AG04450 (cell line): Measurements from ENCODE around the gene DDX23. TPM values are rescaled to one million over a fixed set of nuclear protein-coding genes. Genes with fewer than 3 reads are reported as not detected.

Experiments used
- CTCF ChIA-PET: fragments of 300-600, 350-600 bp; formaldehyde crosslinking; extraction: SDS; loops from one replicate; lab custom pipeline; 2022; ENCODE audit warnings: antibody characterized with exemption, inconsistent platforms; lab: Charles Lee
- POLR2A ChIA-PET: fragments of 350-600 bp; formaldehyde crosslinking; extraction: SDS; loops from one replicate; lab custom pipeline; 2021; ENCODE audit warnings: antibody characterized with exemption, inconsistent platforms; lab: Yijun Ruan, JAX
- DNase-seq: peaks from one replicate; pipeline ENCODE4 v3.0.0-alpha.2; 2011; ENCODE audit warnings: low read depth, low spot score
- H3K27ac ChIP-seq: one replicate; pipeline ENCODE4 v1.5.1; 2012; ENCODE audit warnings: low read depth, low read length, control low read depth
- H3K27me3 ChIP-seq: one replicate; pipeline ENCODE4 v1.6.0; 2012; ENCODE audit warnings: low read length; ENCODE audit not compliant: control insufficient read depth, insufficient read depth
- H3K4me3 ChIP-seq: 2 replicates; pipeline ENCODE4 v1.5.1; 2011; ENCODE audit warnings: mild to moderate bottlenecking, low read depth, low read length, control low read depth
- H3K9me3 ChIP-seq: 2 replicates; pipeline ENCODE4 v1.5.1; 2012; ENCODE audit warnings: low read length; ENCODE audit not compliant: control insufficient read depth, insufficient read depth
- polyA plus RNA-seq: library from polyadenylated mRNA; depleted of rRNA; stranded (reverse); fragments of >200 nt; gene quantifications from 2 replicates; pipeline ENCODE4 v1.2.3, GENCODE V29; 2011
- TF ChIP-seq, protein P1 (sequence below): IDR thresholded peaks from 2 replicates; pipeline ENCODE4 v1.5.1; 2011; ENCODE audit warnings: low read depth, low read length, control low read depth, inconsistent platforms

The DDX23 gene
- polyA plus RNA-seq, 1 experiment, result 56.6 TPM

DNA sequence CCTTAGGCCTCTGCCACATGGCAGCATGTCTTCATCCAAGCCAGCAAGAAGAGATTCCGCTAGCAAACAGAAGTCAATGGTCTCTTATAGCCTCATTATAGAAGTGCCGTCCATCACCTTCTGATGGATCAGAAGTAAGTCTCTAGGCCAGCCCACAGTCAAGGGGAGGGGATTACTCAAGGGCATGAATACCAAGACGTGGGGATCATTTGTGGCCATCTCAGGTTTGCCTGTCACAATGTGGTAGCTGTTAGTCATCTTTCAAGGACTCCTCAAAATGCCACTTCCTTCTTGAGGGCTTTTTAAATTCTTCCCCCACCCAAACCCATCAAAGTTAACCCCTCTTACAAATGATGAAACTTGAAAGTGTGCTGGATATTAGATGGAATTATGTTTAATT lies 55.0 kb downstream of the DDX23 start:
- no peak for DNase-seq
- Histone ChIP-seq H3K27ac (no peak overlapping the region), H3K4me3 (no peak overlapping the region), H3K27me3 (no peaks in the 10 kb centered on the region), H3K9me3 (no peaks in the 10 kb centered on the region)
- TF ChIP-seq, protein P1, sequence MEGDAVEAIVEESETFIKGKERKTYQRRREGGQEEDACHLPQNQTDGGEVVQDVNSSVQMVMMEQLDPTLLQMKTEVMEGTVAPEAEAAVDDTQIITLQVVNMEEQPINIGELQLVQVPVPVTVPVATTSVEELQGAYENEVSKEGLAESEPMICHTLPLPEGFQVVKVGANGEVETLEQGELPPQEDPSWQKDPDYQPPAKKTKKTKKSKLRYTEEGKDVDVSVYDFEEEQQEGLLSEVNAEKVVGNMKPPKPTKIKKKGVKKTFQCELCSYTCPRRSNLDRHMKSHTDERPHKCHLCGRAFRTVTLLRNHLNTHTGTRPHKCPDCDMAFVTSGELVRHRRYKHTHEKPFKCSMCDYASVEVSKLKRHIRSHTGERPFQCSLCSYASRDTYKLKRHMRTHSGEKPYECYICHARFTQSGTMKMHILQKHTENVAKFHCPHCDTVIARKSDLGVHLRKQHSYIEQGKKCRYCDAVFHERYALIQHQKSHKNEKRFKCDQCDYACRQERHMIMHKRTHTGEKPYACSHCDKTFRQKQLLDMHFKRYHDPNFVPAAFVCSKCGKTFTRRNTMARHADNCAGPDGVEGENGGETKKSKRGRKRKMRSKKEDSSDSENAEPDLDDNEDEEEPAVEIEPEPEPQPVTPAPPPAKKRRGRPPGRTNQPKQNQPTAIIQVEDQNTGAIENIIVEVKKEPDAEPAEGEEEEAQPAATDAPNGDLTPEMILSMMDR, result no peak
- ChIA-PET CTCF (interaction anchor here (0.8 to 7.4 kb wide), 10 partner anchors 8 to 255 kb away, joined by 3 to 125 read pairs (median 8); partner anchors contain the start of genes ADCY6 and CACNB3), POLR2A (interaction anchor here (0.6 to 1.9 kb wide), 3 partner anchors 14 to 44 kb away, joined by 4 to 5 read pairs (median 4); no protein-coding TSS in a partner anchor)

DNA sequence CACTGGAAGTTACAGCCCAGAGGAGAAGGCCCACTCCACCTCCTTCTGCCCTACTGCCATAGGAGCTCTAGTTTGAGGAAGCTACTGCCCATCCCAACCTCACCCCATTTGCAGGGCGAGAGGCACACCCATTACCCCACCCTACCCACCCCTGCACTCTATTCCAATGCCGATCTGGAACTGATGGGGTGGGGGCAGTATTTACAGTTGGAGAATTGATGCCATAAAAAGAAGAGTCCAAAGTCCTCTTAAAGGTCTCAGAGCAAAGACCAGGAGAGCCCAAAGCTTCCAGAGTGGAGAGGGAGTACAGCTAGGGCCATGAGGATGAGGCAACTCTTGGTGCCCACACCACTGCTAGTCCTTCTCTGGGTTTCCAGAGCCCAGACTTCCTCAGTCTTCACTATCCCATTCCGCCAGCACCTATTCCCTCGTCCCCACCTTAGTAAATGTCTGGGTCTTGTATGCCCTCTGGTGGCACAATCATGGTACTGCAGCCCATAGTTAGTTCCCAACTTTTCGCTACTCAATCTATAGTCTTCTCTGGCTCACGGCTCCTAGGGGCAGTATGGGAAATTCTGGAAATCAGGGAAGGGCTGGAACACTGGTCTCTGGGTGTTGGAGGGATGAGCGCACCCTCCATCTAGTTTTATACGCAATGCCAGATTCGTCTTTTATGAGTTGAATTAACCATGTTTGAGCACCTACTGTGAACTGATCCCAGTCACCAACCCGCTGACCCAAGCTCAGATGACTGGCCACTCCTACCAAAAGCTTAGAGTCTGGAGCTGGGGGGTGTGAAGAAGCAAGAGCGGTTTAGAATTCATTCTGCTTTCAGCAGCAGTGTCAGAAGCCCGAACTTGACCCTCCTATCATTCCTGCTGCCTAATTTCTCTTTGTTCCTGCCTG lies 56.2 kb downstream of the DDX23 start:
- TF ChIP-seq, protein P1, result peak; percentile 93
- ChIA-PET CTCF (interaction anchor here (0.6 to 7.4 kb wide), 21 partner anchors 8 to 254 kb away, joined by 3 to 125 read pairs (median 5); partner anchors contain the start of genes ADCY6, CACNB3 and KANSL2), POLR2A (interaction anchor here (0.6 to 1.9 kb wide), 2 partner anchors 15 to 34 kb away, joined by 4 to 5 read pairs; no protein-coding TSS in a partner anchor)
- Histone ChIP-seq H3K4me3 (no peak overlapping the region), H3K27me3 (no peaks in the 10 kb centered on the region), H3K9me3 (no peaks in the 10 kb centered on the region), H3K27ac (no peak overlapping the region)
- DNase-seq, result no peak

DNA sequence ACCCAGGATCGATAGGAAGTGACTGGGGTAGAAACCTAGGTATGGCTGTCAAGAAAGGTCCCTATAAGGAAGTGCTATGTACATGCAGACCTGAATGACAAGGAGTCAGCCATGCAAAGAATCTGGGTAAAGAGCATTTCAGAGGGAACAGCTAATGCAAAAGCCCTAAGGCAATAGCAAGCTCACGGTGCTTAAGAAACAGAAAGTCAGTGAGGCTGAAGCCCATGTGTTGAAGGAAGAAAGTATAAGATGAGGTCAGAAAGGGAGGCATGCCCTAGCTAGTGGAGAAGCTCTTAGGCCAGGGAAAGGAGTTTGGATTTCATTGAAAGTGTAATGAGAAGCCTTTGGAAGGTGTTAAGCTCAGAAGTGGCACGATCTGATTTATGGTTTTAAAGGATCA lies 57.1 kb downstream of the DDX23 start:
- Histone ChIP-seq H3K27ac (no peak overlapping the region), H3K27me3 (no peaks in the 10 kb centered on the region), H3K4me3 (no peak overlapping the region), H3K9me3 (no peaks in the 10 kb centered on the region)
- no peak for DNase-seq
- ChIA-PET POLR2A (no interaction called here), CTCF (interaction anchor here (0.8 to 7.4 kb wide), 16 partner anchors 9 to 712 kb away, joined by 3 to 125 read pairs (median 4); partner anchors contain the start of gene KANSL2)
- TF ChIP-seq, protein P1, result no peak

DNA sequence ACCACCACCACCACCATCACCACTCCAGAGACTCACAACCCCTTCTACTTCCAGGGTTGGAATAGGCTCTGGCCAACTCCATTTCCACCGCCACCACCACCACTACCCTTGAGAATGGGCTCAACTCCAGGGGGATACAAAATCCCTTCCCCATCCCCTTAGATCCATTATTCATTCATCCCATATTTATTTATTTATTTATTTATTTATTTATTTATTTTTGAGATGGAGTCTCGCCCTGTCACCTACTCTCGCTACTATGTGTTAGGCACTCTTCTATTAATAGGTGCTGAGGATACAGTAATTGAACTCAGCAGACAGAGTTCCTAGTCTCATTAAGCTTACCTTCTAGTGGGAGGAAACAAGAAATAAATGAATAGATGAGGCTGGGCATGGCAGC lies 58.3 kb downstream of the DDX23 start:
- no peak overlapping the region for H3K27ac ChIP-seq
- DNase-seq, result no peak
- no peaks in the 10 kb centered on the region for H3K27me3 ChIP-seq
- CTCF ChIA-PET, result interaction anchor here (2.4 to 7.4 kb wide), 4 partner anchors 17 to 252 kb away, joined by 8 to 125 read pairs (median 27); no protein-coding TSS in a partner anchor
- TF ChIP-seq, protein P1, result no peak
- H3K4me3 ChIP-seq, result no peak overlapping the region
- POLR2A ChIA-PET, result no interaction called here
- H3K9me3 ChIP-seq, result no peaks in the 10 kb centered on the region
